GM18517 (cell line): ENCODE results near the gene PHLPP1.

Experiments
- ATAC-seq: cut with Tn5 transposase; IDR thresholded peaks from one replicate; pipeline ENCODE4 v1.9.1; 2021; ENCODE audit warnings: mild to moderate bottlenecking, moderate library complexity; ENCODE audit not compliant: unreplicated experiment

The PHLPP1 gene

DNA sequence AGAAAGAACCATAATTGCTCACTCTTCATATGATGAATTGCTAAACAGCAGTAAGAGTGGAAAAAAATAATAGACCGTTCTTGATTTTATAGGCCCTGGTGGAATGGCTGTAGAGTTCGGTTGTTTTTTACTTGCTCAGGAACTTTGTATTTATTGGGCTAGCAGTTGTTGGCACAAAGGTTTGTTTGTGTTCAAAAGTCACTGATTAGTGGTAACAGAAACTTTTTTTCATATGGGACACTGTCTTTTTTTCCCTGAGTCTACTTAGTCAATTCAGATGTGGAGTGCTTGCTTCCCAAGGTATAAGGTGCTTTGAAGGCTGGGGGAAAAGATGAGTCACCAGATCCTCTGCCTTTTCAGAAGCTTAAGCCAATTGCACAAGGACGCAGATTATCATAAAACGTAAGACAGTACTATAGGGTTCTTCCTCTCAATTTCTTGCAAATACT, 25.8 kb downstream of the PHLPP1 start:
- no peak for ATAC-seq

DNA sequence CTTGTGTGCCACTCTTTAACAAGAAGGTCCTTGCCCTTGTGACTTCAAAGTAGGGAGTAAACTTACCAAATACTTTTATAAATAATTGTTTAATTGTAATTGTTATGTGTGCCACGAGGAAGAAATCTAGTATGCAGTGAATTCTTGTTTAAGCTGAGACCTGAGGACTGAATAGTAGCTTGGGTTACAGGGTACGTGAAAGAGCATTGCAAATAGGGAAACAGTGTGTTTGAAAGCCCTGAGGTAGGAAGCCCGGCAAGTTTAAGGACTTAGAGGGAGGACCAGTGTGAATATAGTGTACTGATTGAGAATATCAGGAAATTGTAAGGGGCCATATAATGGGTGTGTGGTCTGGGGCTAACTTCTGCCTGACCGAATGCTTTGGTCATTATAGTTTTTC, 26.2 kb downstream of the PHLPP1 start:
- no peak for ATAC-seq

DNA sequence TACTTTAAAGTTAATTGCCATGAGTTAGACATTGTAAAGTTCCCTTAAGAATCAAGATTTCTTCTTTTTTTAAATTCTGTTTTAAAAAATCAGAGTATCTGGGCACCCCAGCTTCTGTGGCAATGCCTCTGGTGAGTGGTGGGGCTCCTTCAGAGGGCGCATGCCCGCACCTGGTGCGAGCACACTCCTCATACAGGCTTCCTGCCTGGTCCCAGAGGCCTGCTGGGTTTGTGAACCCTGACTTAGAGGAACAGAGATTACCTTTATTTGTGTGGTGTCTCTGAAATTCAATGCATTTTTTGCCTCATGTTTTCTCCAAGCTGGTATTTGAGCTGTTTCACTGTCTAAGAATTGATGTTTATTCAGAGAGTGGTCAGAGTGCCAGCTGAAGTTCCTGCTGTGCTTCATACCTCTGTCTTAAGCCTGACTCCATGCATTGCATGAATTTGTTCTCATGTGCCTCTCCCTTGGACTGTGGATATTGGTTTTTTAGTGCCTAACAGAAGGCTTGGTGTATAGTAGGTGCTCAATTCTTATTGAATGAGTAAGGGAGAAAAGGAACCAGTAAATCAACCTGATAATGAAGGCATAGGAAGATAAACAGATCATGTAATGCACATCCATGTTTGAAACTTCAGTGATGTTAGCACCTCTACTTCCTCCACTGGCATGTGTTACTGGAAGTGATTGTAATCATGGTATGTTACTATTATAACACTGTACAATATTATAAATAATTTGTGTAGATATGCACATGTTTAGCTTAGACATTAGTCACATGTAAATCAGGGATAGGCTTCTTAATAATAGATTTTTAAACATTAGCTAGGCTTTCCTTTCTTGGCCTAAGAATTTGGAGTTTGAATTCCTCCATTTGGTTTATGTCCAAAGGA, 29.0 kb downstream of the PHLPP1 start:
- ATAC-seq: peak; percentile 66

DNA sequence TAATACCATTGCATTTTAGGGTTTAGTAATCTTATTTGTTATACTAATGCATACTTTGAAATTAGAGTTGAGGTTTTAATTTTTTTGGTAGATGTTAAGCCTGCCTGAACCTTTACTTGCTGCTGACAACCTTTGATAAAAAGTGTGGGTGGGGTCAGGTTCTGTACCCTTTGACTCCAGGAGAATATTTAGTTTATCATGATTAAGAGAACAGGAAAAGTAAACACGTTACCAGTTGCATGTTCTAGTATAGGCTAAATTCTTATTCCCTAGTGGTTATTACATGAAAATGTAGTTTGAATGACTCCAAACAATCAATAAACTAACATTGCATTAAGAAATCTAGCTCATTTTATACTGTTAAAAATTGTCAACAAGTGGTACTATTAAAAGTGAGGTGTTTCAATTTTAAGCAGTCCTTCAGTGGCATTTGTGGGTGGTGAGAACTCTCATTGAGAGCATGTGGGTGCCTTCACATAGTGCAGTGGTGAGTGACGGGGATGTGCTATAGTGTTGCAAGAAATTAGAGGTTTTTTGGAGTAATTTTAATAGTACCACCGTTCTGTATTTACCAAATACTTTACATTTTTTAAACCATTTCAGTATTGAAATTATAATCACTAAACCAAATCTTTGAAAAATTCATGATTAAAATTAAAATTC, 29.9 kb downstream of the PHLPP1 start:
- no peak for ATAC-seq

DNA sequence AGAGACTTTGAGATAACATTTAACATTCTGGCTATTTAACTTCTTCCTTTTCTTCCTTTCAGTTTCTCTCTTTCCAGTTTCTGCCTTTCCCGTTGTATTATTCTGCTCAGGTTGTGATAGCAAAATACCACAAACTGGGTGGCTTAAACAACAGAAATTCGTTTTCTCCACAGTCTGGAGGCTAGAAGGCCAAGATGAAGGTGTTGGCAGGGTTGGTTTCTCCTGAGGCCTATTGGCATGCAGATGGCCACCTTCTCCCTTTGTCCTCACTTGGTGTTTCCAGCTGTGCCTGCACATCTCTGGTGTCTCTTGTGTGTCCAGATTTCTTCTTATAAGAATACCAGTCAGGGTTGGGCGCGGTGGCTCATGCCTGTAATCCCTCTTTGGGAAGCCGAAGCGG, 34.0 kb downstream of the PHLPP1 start:
- ATAC-seq: no peak

DNA sequence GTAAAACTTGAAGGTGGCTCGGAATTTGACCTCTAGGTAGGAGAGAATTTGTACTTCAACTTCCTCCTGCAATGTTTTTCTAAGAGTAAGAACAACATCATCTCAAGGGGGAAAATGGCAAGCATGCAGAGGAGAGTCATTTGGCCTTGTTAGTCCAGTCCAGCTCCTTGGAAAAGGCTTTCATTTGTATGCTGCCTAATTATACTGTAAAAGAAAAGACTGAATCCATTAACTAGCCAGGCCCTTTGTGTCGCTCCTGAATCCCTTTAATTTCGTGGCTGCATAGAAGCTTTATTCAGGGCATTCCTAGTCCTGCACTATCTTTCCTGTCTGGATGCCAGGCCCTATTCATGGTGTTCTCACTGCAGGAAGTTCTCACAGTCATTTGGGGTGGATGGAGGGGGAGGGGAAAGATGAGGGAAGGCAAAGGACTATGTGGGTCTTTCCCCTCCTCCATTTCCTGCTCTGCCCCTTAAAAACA, 36.0 kb downstream of the PHLPP1 start:
- ATAC-seq: no peak

DNA sequence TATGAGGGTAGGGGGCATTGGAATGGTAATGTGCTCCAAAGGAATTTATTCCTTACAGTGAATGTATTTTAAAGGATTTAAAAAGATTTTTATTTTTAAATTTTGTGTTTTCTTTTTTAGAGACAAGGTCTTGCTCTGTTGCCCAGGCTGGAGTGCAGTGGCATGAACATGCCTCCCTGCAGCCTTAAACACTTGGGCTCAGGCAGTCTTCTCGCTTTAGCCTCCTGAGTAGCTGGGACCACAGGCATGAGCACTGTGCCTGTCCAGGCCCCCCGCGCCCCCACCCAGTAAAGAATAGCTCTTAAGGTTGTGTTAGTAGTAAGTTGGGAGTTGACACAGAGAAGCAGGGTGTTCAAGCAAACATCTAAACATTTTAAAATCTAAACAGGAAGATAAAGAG, 36.6 kb downstream of the PHLPP1 start:
- ATAC-seq: no peak

DNA sequence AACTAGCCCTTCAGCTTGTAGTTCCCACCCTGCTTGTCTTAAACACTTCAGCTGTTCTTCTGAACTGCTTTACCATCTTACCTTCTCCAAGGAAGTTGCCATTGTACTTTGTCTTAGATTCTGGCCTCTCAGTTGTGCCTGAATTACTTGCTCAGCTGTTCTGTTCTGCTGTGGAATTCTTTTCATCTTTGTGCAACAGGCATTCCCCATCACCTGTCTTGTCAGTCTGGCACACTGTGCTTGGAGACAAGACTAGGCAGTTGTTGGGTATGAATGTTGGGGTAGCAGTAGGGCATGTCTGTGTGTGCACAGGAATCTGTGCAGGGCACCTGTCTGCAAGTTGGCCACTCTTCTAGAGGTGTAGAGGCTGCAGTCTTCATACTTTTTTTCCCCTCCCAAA, 38.7 kb downstream of the PHLPP1 start:
- no peak for ATAC-seq

DNA sequence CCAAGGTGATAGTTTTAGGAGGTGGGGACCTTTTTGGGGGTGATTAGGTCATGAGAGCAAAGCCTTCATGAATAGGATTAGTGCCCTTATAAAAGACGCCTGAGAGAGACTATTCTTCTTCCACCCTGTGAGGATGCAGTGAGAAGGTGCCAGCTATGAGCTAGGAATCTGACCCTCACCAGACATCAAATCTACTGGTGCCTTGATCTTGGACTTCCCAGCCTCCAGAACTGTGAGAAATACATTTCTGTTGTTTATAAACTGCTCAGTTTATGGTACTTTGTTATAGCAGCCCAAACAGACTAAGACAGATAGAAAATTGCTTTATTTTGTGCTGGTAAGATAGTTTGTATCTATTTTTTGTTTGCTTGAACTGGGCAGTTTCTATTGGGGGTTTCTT, 40.1 kb downstream of the PHLPP1 start:
- no peak for ATAC-seq

DNA sequence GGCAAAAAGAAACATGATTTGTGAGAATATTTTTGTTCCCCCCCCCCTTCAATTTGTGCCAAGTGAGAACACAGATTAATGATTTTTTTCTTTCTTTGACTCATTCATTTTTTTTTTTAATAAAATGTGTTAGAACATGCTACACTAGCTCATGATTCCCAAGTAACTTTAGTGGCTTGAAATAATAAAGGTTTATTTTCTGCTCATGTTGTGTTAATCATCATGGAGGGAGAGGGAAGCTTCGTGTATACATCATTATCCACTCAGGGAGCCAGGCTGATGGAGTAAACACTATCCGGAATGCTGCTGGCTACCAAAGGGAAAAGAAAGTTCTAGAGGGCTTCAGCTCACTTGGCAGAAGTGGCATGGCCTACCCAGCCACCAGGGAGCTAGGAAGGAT, 40.6 kb downstream of the PHLPP1 start:
- no peak for ATAC-seq

DNA sequence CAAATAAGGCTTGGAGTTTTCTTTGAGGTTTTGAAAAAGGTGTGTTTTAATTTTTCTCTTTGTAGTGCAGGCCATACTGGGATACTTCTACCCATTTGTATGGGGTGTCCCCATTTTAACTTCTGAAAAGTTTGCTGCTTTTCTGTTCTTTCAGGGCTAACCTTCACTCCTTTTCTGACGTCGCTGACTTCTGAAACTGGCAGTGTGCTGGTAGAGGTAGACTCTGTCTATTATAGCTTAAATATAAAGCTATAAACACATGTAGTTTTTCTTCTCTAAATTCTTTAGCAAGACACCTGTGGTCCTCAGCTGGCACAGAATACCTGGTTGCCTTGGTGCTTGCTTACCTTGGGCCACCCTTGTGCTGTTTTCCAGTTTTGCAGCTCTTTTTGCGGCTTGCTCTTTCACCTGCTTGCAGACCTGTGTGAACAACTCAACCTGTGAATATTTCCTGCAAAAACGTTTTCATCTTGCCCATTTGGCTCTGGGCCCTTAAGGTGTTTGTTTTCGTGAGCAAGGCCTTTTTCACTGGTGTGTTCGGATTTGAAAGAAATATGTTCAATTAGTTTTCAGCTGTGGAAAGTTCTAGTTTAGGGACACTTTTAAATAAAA, 42.2 kb downstream of the PHLPP1 start:
- ATAC-seq: no peak

DNA sequence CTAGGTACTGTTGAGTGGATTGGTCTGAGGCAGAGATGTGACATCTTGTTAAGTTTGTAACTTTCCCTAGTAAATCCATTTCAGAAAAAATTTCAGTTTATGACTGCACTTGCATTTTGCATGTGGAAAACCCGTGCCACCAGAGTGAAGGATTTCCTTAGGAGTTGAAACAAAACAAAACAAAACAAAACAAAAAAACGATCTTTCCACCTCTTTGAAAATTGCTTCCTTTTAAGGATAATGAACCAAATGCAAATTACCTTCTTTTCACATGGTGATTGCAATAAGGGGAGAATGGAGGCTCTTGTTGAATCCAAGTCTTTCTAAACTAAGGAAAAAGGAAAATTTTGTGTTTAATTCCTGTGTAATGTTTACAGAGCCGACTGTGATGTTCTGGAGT, 43.2 kb downstream of the PHLPP1 start:
- ATAC-seq: no peak

DNA sequence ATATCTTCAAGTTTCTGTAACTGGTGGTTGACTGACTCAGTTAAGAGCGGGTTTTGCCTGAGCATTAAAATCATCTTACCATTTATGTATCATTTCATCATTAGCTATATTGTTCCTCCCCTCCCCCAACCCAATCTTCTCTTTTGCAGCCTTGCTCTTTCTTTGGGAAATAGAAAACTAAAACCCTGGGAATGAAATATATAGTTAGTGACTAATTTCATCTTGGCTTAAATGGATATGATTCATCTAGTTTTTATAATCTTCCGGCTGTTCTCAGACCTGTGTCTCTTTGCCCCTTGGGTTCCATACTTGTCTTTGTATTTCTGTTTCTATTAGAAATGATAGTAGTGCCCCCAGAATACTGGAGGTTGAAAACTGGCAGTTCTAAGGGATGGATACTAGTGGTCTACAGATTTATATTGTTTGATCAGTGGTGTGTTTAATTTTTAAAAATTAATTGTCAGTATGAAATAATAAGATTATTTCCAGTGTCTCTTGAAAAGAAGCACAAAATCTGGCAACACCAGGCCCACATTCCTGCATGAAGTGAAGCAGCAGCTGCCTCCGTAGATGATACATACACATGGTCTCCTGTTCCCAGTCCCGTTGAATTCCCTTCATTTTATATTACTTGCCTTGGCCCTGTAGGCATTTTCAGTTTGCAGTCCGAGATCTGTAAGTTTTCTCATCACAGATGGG, 44.5 kb downstream of the PHLPP1 start:
- ATAC-seq: no peak

DNA sequence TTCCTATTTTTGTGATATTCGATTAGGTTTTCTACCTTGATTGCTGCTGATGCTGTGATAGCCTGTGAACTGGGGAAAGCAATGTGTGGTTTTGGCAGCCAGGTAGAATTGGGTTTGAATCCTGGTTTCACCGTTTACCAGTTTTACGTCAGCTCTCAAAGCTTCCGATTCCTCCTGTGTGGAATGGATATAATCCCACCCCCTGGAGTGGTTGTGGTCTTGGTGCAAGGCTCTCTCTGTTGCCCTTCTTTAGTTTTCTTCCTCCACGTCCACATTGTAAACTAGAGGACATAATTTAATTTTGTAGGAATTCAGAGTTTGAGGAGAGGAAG, 45.0 kb downstream of the PHLPP1 start:
- ATAC-seq: no peak

DNA sequence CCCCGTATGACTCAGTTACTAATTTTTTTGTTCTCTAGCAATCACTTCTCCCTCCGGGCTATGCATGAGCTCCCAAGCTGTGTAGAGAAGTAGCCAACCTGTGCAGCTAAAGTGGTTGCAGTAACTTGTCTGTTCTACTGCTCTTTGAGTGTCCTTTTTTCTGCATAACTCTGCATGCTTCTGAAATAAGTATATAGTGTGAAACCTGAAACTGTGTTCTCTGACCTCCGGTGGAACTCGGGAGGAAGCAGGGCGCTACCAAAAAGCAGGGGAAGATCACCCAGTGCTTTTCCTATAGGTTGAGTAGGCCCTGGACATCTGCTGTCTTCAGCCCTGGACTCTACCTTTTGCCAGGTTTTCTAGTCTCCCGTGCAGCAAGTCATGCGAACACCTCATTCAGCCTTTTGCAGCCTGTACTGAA, 47.8 kb downstream of the PHLPP1 start:
- ATAC-seq: no peak

DNA sequence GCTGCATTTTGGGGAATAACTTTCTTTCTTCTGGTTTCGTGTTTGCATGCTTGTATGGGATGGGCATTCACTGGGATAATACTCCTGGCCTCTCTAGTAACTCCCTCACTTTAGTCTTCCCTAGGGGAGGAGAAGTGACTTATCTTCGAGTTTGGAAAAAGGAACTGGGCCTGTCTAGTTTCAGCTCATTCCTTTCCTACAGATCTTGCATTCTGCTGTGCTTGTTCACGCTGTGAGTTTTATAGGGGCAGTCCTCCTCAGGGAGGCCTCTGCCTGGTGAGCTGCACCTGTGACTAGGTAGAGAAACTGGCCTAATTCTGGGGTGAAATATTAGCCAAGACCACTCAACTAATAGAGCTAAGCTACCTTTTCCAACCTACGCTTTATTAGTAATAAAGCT, 50.9 kb downstream of the PHLPP1 start:
- no peak for ATAC-seq

DNA sequence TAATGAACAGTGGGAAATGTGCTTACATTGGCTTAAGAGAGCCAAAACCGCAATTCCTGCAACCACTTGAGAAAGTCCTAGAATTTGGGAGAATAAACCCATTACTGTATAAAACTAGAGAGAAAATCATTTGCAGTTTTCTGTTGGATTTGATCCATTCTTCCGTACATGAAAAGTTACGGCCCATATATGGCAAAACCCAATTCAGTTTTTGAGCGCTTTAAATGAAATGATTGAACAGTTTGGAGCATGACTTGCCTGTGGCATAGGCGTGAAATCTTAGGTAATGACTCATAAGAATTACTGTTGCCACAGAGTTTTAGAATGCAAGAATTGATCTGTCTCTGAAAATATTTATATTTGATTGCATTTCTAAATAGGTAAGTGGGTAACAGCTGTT, 52.0 kb downstream of the PHLPP1 start:
- no peak for ATAC-seq

DNA sequence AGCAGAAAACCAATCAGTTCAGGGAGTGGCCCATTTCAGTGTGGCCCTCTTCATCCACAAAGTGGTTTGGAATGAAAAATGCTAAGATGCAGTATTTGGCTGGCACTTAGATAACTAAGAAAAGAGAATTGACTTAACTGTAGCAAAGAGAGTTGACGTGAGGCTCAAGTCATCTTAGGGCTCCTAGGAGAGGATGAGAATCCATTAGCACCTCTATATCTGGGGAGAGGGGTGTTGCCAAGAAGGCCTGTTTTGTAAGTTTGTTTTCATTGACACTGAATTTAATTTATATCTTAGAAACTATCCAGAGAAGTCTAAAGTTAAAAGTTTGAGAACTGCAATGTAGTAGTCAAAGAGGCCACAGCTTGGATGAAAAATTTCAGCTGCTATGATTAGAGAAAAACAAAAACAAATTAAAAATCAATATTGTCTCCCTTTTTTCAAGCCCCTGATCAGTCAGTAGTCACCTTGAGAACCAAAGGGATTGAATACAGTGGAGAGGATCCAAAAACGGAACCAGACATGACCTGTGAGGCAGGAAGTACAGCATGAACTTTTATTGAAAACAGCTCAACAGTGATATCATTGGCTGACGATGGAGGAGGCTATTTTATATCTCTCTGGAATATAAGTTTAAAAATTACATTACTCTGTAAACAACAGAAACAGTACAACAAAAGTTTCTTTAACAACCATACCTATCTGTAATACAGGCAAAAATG, 52.7 kb downstream of the PHLPP1 start:
- no peak for ATAC-seq

DNA sequence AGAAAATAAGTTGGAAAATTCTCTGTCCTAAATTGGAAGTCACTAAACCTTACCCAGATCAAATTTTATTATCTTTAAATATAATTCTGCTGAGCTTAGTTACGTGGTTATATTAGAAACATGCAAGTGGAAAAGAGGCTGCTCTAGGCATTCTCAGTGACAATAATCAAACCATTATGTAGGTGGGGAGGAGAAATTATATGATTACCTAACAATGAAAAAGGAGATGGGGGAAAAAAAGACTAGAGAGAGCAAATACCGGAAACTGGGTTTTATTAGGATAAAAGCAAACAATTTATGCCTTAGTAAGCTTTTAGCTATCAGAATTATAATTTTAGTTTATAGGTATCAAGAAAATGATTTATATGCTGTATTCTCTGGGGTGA, 53.2 kb downstream of the PHLPP1 start:
- no peak for ATAC-seq

DNA sequence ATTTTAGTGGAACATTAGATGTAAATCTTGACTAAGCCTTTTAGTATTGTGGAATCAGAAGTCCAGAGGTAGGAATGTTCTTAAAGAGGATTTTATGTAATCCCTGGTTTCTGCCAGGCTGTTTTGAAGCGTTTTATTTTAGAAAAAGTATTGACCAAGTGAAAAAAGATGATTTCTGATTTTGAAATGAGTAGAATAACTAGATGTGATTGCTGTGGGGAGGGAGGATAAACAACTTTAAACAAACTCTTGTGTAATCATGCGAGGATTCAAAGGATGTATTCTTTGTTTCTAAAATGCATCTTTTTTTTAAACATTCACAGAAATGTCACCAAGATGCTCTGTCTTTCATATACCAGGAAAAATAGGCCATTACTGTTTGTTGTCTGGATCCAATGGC, 53.9 kb downstream of the PHLPP1 start:
- ATAC-seq: no peak
